Activated T-cell treated with anti-CD3 and anti-CD28 coated beads, Interleukin-2, amount 50 U/mL, for 72 hours (primary cell): ENCODE measurements around the gene IL1R1. TPM values are rescaled to one million over a fixed set of nuclear protein-coding genes. Genes with fewer than 3 reads are reported as not detected.

Experiments
- ATAC-seq, 2 donors: fragments of 150-1000 bp; cut with Tn5 transposase; replicated peaks in 1 of 2; 2 replicates each; pipeline ENCODE4 v1.10.0; 2021; ENCODE audit warnings: moderate library complexity in 2 of 2, mild to moderate bottlenecking in 1 of 2
- DNase-seq, 2 donors: peaks; one replicate each; pipeline ENCODE4 v3.0.0; 2021 to 2022; ENCODE audit warnings: mixed read lengths in 1 of 2
- H3K27ac Mint-ChIP-seq: one replicate; pipeline ENCODE4 v1.8.0; 2022; ENCODE audit warnings: mild to moderate bottlenecking, moderate library complexity, mixed read lengths
- H3K27me3 Mint-ChIP-seq: one replicate; pipeline ENCODE4 v1.8.0; 2022; ENCODE audit warnings: low read depth, mixed read lengths
- H3K36me3 Mint-ChIP-seq, 2 donors: one replicate each; pipeline ENCODE4 v1.8.0; 2022; ENCODE audit warnings: mixed read lengths in 2 of 2, mild to moderate bottlenecking in 1 of 2; ENCODE audit not compliant: insufficient read depth in 2 of 2
- H3K4me1 Mint-ChIP-seq: one replicate; pipeline ENCODE4 v1.8.0; 2022; ENCODE audit warnings: low read depth, mixed read lengths
- H3K4me3 Mint-ChIP-seq, 2 donors: one replicate each; pipeline ENCODE4 v1.8.0; 2022; ENCODE audit warnings: mild to moderate bottlenecking in 2 of 2, mixed read lengths in 2 of 2, moderate library complexity in 2 of 2
- H3K9me3 Mint-ChIP-seq, 2 donors: one replicate each; pipeline ENCODE4 v1.8.0; 2022; ENCODE audit warnings: mixed read lengths in 2 of 2
- total RNA-seq, 2 donors: library from RNA; stranded (reverse); gene quantifications; one replicate each; pipeline ENCODE4 v1.2.3, GENCODE V29; 2022

The IL1R1 gene
- total RNA-seq, 2 donors from 2014 or later: 14.3 to 14.5 TPM

DNA sequence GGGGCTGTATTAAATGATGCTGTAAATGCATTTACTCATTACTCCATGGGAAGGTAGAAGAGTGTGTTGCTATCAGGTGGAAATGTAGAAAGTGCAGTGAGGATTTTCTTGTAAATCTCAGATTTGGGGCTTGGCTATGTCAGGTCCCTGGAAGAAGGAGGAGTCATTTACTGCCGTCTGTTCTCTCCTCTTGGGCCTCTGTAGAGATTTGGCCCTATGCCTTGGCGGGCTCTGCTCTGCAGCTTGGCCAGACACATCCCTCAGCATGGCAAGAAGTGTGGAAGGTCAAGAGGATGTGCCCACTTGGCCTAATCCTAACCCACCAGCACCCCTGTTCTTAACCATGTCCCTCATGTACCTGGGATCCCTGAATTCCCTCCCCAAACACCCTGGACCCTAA, 6.7 kb downstream of the IL1R1 start:
- no peak overlapping the region for H3K4me3 Mint-ChIP-seq
- H3K9me3 Mint-ChIP-seq: peaks cover 30 to 42% of the 10 kb centered on the region in 2 donors
- peaks cover 57 to 76% of the 10 kb centered on the region in 2 donors for H3K36me3 Mint-ChIP-seq

DNA sequence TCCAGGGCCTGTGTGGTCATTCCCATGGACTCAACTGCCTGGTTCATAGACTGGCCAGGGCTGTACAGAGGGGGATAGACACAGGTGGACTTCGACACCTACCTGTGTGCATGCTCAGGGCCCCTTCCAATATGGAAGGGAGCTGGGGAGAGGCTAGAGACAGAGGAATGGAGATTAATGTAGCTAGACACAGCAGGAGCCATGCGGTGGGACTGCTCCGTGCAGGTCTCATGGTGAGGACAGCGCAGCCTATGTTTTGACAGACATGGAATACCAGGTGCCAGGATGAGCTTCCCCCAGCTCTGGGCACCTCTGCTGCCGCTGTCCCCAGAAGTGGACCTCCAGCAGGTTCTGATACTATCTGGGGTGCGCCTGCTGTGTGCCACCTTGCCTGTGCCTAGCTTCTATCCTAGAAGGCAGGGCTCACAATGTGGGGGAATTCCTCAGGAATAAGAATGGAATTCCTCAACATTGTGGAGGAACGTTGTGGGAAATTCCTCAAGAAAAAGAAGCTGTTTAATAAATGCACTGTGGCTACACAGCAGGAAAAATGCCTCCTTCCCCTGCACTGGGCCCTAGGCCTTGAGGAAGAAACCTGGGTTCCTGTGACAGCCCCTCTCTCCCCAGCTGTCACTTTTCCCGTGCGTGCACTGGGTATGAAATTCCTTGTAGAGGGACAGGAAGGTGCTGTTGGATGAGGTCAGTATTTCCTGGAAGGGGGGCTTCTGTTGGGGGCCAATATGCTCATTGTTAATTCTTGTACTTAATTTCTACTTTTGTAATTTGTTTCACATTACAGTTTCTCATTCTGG, 7.3 kb downstream of the IL1R1 start:
- peaks cover 26 to 41% of the 10 kb centered on the region in 2 donors for H3K9me3 Mint-ChIP-seq
- DNase-seq: no peak

More for the DNA sequence above, 6.7 kb downstream of the IL1R1 start:
- Mint-ChIP-seq H3K27me3 (no peaks in the 10 kb centered on the region), H3K27ac (no peak overlapping the region), H3K4me1 (peaks cover 39% of the 10 kb centered on the region)
- DNase-seq: no peak
- no peak for ATAC-seq

DNA sequence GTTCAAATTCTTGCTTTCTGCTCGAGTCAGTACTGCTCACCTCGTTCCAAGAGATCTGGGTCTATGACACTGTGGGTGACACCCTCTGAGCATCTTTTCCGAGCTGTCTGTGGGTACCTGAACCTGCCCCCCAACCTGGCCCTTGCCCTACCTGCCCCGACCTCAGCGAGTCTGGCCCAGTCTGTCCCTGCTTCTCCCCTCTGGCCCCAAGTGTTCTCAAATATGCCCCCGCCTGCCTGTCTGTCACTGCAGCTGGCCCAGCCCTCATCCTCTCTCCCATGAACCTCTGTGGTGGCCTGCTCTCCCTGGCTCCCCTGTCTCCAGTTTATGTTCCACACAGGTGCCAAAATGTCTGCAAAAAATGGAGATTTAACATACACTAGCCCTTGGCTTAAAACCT, 11.8 kb downstream of the IL1R1 start:
- no peak for ATAC-seq
- Mint-ChIP-seq H3K4me1 (peaks cover 27% of the 10 kb centered on the region), H3K9me3 (peaks cover 14% of the 10 kb centered on the region in 2 donors), H3K27me3 (no peaks in the 10 kb centered on the region), H3K27ac (no peak overlapping the region), H3K36me3 (peaks cover 25 to 51% of the 10 kb centered on the region in 2 donors), H3K4me3 (no peak overlapping the region)
- DNase-seq: no peak

More for the DNA sequence above, 7.3 kb downstream of the IL1R1 start:
- Mint-ChIP-seq H3K4me1 (peaks cover 45% of the 10 kb centered on the region), H3K4me3 (no peak overlapping the region), H3K27me3 (no peaks in the 10 kb centered on the region), H3K36me3 (peaks cover 55 to 75% of the 10 kb centered on the region in 2 donors), H3K27ac (no peak overlapping the region)
- ATAC-seq: no peak

DNA sequence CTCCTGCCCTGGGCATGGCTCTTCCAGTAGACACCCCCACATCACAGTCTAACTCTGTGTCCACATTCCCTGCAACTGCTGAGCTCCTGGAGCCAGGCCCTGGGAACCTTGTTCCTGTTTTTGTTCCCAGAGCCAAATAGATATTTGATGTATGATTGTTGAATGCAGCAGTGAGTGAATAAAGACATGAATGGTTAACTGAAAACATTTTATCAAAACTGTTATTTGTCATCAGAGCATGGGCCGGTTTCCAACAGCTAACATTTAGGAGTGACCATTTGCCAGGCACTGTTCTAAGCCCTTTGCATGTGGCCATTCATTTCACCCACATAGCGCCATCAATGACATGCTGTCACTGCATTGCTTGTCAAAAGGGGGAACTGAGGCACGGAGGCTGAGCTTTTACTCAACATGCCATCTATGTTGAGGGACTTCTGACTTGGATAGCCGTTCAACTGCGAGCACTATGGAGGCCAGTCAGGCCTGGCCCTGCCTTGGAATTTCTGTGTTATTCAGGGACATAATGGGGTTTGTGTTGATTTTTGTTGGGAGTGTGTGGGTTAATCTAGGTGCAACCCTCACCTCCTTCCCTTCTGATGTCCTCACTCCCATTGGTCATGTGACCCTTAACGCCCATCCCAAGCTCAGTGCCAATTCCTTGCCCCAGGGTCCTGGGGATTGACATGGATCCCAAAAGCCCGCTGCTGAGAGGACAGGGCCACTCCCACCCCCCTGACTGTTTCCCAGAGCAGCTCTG, 12.6 kb downstream of the IL1R1 start:
- no peak for DNase-seq
- no peak overlapping the region for H3K4me3 Mint-ChIP-seq
- no peak for ATAC-seq
- H3K9me3 Mint-ChIP-seq: peaks cover 13% of the 10 kb centered on the region in 2 donors
- H3K27ac Mint-ChIP-seq: no peak overlapping the region
- peaks cover 27% of the 10 kb centered on the region for H3K4me1 Mint-ChIP-seq
- H3K27me3 Mint-ChIP-seq: no peaks in the 10 kb centered on the region
- H3K36me3 Mint-ChIP-seq: peaks cover 22 to 49% of the 10 kb centered on the region in 2 donors

DNA sequence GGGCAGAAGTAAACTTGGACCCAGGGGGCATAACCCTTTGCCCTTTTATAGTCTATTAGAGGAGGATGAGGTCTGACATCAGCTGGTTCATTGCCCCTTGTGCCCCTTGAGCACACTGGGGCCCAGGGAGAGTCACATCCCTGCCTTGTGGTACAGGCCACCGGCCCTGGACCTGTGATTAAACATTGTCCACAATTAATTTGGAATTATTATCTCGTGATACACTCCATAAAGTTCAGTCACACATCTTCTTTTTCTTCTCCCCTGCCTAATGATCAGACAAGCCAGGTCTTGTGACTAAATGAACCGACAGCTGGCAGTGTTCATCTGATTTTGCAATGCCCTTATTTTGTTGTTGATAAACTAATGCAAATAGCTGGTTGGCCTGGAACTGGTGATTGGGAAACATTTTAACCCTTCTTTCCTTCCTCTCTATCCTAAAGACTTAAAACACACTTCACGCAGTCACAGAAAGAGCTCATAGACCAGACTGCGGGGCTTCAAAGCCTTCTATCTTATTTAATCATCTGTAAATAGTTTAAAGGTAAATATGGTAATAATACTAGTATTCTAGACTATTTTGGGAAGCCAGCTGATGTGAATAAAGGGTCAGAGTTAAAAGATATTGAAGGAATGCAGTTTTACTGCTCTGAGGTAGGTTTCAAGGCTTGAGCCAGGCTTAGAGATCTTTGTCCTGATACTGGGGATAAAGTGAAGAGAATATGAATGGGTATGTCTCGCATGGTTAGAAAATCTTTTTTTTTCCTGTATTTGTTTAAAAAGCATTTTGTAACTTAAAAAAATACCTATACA, 13.4 kb downstream of the IL1R1 start:
- no peaks in the 10 kb centered on the region for H3K27me3 Mint-ChIP-seq

DNA sequence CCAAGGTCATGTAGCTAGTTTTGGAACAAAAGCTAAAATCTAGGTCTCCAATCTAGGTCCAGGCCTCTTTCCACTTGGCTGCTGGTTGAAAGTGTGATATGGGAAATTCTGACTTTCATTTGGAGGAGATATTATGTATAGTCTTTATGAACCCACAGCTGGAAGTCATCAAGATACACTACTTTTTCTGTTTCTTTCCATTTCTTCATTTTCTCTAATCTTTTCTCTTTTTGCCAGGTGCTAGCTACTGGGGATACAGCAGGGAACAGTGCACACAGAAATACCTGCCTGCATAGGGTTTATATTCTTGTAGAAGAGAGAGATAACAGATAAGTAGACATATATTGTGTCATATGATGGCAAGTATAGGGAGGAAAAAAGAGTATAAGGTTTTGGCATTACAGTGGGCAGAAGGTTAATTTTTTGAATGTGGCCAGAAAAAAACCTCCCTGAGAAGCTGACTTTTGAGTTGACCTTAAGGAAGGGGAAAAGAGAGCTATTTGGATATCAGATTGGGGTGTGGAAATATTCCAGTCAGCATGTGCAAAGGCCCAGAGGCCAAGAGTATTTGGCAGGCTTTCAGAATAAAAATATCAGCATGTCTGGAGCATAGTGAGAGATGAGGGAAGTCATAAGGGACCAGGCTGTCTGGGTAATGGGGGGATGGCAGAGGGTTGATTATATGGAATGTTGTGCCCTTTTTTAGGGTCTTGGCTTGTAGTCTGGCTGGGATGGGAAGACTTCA, 15.6 kb downstream of the IL1R1 start:
- H3K4me1 Mint-ChIP-seq: peaks cover 22% of the 10 kb centered on the region
- DNase-seq (no peak), ATAC-seq (no peak)
- H3K4me3 Mint-ChIP-seq: no peak overlapping the region
- no peaks in the 10 kb centered on the region for H3K27me3 Mint-ChIP-seq
- no peak overlapping the region for H3K27ac Mint-ChIP-seq
- peaks cover 15 to 39% of the 10 kb centered on the region in 2 donors for H3K36me3 Mint-ChIP-seq
- peaks cover 7 to 9% of the 10 kb centered on the region in 2 donors for H3K9me3 Mint-ChIP-seq

More for the DNA sequence above, 13.4 kb downstream of the IL1R1 start:
- no peak overlapping the region for H3K27ac Mint-ChIP-seq
- peaks cover 22 to 48% of the 10 kb centered on the region in 2 donors for H3K36me3 Mint-ChIP-seq
- H3K4me1 Mint-ChIP-seq: peaks cover 27% of the 10 kb centered on the region
- ATAC-seq (no peak), DNase-seq (no peak)
- no peak overlapping the region for H3K4me3 Mint-ChIP-seq
- H3K9me3 Mint-ChIP-seq: peaks cover 13 to 16% of the 10 kb centered on the region in 2 donors

DNA sequence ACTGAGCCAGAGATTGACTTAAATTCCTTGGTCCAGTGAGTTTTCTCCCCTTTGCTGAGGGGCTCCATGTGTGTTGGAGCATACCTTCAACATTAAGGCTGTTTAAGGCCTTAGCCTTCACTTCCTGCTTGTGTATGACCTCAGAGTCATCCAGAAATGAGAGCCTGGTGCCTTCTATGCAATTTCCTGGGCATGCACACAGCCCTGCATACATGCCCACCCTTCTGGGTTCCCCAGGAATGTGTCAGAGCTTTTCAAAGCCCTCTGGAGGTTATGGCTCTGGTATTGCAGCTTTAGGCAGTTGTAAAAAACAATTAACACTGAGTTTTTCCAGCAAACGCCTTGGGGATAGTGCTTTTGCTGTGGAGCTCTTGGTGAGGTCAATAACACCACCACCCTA, 16.7 kb downstream of the IL1R1 start:
- Mint-ChIP-seq H3K27ac (no peak overlapping the region), H3K4me1 (peaks cover 13% of the 10 kb centered on the region), H3K27me3 (no peaks in the 10 kb centered on the region), H3K36me3 (peaks cover 10 to 29% of the 10 kb centered on the region in 2 donors), H3K4me3 (no peak overlapping the region), H3K9me3 (peaks cover 3 to 6% of the 10 kb centered on the region in 2 donors)
- DNase-seq (no peak), ATAC-seq (peak in 1 of 2 donors; percentile 35)

DNA sequence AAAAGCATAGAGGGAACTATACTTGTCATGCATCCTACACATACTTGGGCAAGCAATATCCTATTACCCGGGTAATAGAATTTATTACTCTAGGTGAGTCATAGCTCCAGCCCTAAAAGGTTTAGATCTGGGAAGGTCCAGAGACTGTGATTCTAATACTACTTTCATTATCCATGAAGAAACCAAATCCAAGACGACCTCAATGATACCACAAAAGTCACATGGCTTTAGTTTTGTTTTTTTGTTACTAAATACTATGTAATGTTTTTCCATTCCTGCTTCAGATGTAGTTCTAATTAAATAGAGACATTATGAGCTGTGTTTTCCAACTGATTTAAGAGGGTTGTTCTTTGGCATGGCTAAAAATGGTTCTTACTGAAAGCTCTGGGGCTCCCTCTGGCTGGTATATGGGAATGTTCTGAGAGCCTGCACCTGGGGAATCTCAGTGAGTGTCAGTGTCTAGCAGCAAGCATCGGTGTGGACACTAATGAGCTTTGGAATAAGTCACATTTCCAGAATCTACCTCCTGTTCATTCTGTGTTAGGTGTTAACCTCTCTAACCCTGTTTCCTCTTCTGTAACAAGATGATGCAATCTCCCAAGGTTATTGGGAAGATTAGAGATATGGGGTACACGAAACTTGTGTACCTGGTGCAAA, 23.8 kb downstream of the IL1R1 start:
- Mint-ChIP-seq H3K4me1 (peaks cover 26% of the 10 kb centered on the region), H3K4me3 (no peak overlapping the region), H3K27ac (no peak overlapping the region), H3K27me3 (no peaks in the 10 kb centered on the region), H3K36me3 (peaks cover 5 to 6% of the 10 kb centered on the region in 2 donors), H3K9me3 (no peaks in the 10 kb centered on the region)
- peak in 1 of 2 donors; percentile 53 for ATAC-seq
- DNase-seq: no peak

DNA sequence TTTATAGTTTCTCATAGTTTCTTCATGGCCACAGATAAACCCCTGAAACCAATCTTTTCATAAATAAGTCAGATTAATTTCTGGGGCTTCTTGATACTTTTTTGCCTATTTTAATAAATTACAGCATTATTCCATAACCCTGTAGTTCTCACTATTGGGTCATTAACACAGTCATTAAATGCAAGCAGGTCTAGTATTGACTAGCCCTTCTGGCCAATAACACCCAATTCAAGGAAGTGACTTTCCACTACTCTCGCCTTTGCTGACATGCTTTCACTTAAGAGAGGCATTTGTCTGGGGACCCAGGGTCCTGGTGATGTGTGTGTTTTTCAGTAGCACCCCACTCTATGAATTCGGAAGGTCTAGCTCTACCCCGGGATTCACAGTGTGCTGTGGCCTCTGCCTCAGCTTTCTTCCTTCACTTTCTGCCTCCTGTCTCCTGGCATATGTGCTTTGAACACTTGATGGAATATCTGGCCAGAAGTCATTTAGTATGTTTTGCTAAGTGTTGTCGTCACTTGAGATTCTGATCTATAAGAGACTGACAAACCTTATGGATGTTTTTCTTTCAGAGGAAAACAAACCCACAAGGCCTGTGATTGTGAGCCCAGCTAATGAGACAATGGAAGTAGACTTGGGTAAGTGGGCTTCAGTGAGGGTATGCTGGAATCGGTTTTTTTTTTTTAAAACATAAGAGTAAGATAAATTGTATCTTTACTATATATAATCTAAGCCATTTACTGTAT, 25.7 kb downstream of the IL1R1 start:
- DNase-seq: no peak
- no peak overlapping the region for H3K4me3 Mint-ChIP-seq
- ATAC-seq: no peak
- no peak overlapping the region for H3K27ac Mint-ChIP-seq
- H3K4me1 Mint-ChIP-seq: peaks cover 38% of the 10 kb centered on the region
- peaks cover 8 to 9% of the 10 kb centered on the region in 2 donors for H3K36me3 Mint-ChIP-seq
- no peaks in the 10 kb centered on the region for H3K27me3 Mint-ChIP-seq
- H3K9me3 Mint-ChIP-seq: no peaks in the 10 kb centered on the region

DNA sequence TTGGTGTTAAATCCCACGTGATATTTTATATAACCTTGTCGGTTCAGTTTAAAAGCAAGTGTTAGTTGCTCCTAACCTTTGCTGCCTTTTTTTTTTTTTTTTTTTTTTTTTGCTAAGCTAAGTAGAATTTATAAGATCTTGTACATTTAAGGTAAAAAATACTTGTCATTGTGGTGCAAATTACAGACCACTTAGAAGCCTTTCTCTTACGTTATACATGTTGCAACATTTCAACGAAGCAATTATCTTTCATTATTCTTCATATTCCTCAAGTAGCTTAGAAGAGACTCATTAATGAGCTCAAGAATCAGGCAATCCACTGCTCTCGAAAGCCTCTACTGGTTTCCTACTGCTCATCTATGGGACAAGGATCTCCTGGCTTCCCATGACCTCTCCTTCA, 29.4 kb downstream of the IL1R1 start:
- DNase-seq (no peak), ATAC-seq (no peak)
- H3K27me3 Mint-ChIP-seq: no peaks in the 10 kb centered on the region
- H3K36me3 Mint-ChIP-seq: peaks cover 6 to 15% of the 10 kb centered on the region in 2 donors
- H3K4me1 Mint-ChIP-seq: peaks cover 26% of the 10 kb centered on the region
- no peak overlapping the region for H3K27ac Mint-ChIP-seq
- H3K9me3 Mint-ChIP-seq: no peaks in the 10 kb centered on the region
- H3K4me3 Mint-ChIP-seq: no peak overlapping the region

DNA sequence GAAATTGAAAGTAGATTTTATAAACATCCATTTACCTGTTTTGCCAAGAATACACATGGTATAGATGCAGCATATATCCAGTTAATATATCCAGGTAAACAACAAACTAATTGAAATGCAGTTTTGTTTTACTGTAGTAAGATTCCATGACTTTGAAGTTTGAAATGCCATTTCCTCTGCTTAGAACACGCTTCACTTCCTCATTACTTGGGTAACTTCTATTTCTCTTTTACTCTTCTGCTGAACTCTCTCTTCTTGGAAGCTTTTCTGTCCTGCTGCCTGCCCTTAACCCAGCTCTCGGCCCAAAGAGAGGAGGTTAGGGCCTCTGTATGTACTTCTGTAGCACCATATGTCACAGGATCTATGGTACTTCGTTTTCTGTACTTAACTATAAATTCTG, 30.2 kb downstream of the IL1R1 start:
- Mint-ChIP-seq H3K27me3 (no peaks in the 10 kb centered on the region), H3K9me3 (no peaks in the 10 kb centered on the region), H3K4me3 (no peak overlapping the region), H3K27ac (no peak overlapping the region), H3K36me3 (peaks cover 6 to 15% of the 10 kb centered on the region in 2 donors), H3K4me1 (peaks cover 19% of the 10 kb centered on the region)
- ATAC-seq: no peak
- no peak for DNase-seq
